DMS53 treated with DMSO at 0.1 percent for 48 hours (cell line): ENCODE measurements around the gene HK2.
A peak's percentile ranks its signal among the peaks of the same experiment; 100 is the strongest.
"Not testable (repeated sequence)": the region's sequence is repeated elsewhere in the genome, so short reads cannot be mapped to it uniquely, and the experiment has no call there.

Experiments
- DNase-seq: peaks from one replicate; lab custom pipeline; 2025; ENCODE audit not compliant: unreplicated experiment; lab: John Stamatoyannopoulos, UW

Gene HK2

GRCh38 chr2:74834792-74835755 is 1.1 kb downstream of the HK2 start:
- DNase-seq, result peak; percentile 45

DNA sequence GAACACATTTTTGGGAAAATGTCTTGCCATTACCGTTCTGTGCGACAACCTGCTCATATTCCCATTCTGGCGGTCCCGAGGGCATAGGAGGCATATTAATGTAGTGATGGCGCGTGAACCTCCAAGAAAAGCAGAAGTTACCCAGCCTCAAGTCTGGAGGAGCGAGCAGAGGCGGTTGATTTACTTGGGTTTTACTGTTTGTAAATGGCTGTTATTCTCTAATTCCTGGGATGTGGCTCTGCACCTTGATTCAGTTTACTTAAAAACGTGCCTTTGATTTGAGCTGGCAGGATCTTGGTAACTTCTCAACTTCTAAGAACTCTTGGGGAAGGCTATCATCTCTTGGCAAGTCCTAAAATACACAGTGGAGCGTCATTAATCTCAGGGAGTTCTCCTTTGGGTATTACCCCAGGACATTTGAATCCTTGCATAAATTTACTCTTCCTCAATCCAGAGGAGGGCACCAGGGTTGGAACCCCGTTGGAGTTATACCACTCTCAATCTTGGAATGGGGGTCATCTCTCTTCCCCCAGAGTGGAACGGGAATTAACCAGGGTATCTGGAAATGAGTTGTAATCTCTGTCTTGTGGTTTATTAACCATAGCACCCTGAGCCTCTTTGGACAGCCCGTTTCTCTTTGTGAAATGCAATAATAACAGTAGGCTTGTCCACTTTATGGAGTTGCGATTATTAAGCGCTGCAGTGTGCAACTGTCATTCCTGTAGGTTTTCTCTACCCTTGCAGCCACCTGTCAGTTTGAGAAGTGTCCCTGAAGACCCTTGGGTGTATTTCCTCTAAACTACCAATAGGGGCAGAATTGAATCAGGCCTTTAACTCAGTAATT is 2.1 kb downstream of the HK2 start:
- DNase-seq, result peak; percentile 80

GRCh38 chr2:74836675-74837401 is 2.9 kb downstream of the HK2 start:
- DNase-seq, result no peak

DNA sequence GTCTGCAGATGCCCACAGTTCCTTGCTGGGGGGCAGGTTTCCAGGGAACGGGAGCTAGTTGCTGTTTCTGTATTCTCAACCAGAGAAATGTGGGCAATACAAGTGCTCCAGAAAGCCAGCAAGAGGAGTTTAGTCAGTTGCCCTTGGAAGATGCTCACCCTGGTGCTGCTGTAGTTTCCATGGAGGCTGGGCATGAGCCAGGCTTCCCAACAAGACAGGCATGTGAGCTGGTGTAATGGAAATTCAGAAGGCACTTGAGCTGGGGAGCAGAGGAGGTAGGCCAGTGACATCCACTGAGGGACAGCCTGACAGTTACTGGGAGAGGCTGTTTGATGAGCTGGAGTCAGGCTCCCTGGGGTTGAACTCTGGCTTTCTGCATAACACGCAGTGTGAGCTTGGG is 7.7 kb downstream of the HK2 start:
- no peak for DNase-seq

GRCh38 chr2:74843433-74843832 is 9.5 kb downstream of the HK2 start:
- no peak for DNase-seq

- DNase-seq, result peak; percentile 45
Measured at GRCh38 chr2:74843899-74844298, 10.0 kb downstream of the HK2 start.

- DNase-seq, result no peak
Measured at GRCh38 chr2:74844752-74845151, 10.8 kb downstream of the HK2 start.

GRCh38 chr2:74845217-74845751 is 11.4 kb downstream of the HK2 start:
- DNase-seq, result peak; percentile 96

- no peak for DNase-seq
Measured at GRCh38 chr2:74845991-74846390, 12.1 kb downstream of the HK2 start.

GRCh38 chr2:74846481-74846880 is 12.6 kb downstream of the HK2 start:
- no peak for DNase-seq

GRCh38 chr2:74847070-74847858 is 13.3 kb downstream of the HK2 start:
- no peak for DNase-seq

GRCh38 chr2:74849228-74849892 is 15.4 kb downstream of the HK2 start:
- no peak for DNase-seq

GRCh38 chr2:74850496-74851190 is 16.7 kb downstream of the HK2 start:
- DNase-seq, result no peak

DNA sequence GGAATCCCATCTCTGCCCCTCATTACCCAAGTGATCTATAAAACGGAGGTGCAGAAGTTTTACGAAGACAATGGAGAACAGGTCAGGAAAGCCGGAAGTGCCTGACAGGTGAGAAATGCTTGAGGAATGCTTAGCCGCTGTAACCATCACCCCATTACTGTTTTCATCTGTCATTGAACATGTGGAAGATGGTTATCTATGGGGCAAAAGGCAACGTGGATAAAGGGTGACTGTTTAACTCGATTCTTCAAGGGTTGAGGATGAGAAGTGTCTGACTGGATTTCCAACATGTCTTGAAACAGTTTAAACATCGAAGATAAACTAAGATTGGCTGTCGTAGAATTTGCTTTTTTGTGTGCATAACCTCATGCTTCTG is 17.3 kb downstream of the HK2 start:
- DNase-seq, result no peak

- not testable (repeated sequence) for DNase-seq
Measured at GRCh38 chr2:74853360-74853759, 19.4 kb downstream of the HK2 start.

- DNase-seq, result no peak
Measured at GRCh38 chr2:74854401-74854800, 20.5 kb downstream of the HK2 start.

DNA sequence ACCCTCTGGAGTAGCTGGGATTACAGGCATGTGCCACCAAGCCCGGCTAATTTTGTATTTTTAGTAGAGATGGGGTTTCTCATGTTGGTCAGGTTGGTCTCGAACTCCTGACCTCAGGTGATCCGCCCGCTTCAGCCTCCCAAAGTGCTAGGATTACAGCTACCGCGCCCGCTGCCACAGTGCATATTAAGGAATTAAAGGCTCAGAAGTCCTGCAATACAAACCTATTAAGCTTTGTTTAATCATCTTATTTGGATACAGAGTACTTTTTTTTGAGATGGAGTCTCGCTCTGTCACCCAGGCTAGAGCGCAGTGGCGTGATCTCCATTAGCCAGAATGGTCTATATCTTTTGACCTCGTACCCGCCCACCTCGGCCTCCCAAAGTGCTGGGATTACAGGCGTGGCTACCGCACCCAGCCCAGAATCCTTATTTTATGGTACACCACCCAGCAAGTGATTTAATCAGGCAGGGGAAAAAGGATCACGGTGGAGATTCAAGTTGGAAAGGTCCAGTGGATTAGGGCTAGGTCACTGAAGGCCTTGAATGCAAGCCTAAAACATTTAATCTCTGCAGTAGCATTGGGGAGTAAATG is 21.3 kb downstream of the HK2 start:
- DNase-seq, result not testable (repeated sequence)

- peak; percentile 10 for DNase-seq
Measured at GRCh38 chr2:74856004-74856578, 22.2 kb downstream of the HK2 start.
